Loucy (cell line): ENCODE data around the gene ENHO.

Experiments used
- CTCF ChIP-seq: fragments of 200-600 bp; sonication (generic); conservative IDR thresholded peaks from 2 replicates; pipeline ENCODE4 v1.5.1; 2014; ENCODE audit warnings: mild to moderate bottlenecking, antibody characterized with exemption, low read length
- EZH2phosphoT487 ChIP-seq: fragments of 200-600 bp; IDR thresholded peaks from 2 replicates; pipeline ENCODE4 v1.6.1; 2018; ENCODE audit warnings: antibody characterized with exemption, mild to moderate bottlenecking, moderate library complexity, borderline replicate concordance

GRCh38 chr9:34570376-34570775 is 47.6 kb upstream of the ENHO start:
- TF ChIP-seq CTCF = no peak
- no peak for TF ChIP-seq EZH2phosphoT487
